Femur (tissue), 1 donor: Measurements from ENCODE around the gene NEDD9.

Experiments used
- DNase-seq: peaks from one replicate; pipeline ENCODE4 v3.0.0-alpha.2; 2017

The NEDD9 gene

GRCh38 chr6:11232193-11232769 is at the start of gene NEDD9:
TSS of gene NEDD9 (minus strand) at chr6:11232668. CDS start at chr6:11232515, 153 bp downstream.
- DNase-seq, result peak; percentile 97

- DNase-seq, result no peak
These were observed 49.8 kb upstream of the NEDD9 start for GRCh38 chr6:11282245-11282644.

DNA sequence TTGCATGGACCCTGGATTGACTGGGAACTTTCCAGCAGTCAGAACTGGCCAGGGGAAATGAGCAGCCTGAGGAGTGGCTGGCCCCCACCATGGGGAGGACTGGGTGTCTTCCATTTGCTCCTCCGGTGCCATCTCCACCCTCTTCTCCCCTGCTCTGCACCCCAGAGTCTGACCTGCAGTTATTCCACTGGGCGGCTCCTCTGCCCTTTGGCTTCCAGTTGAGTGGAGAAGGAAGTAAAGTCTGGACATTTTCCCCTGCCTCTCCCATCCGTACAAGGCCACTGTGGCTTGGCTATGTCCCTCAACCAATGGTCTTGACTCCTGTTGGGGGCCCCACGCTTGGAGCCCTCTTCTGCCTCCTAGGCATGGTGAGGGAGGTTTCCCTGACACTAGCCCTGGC is 47.9 kb upstream of the NEDD9 start:
- no peak for DNase-seq

GRCh38 chr6:11279284-11279689 is 46.8 kb upstream of the NEDD9 start:
- DNase-seq, result peak; percentile 53

GRCh38 chr6:11278207-11278559 is 45.7 kb upstream of the NEDD9 start:
- no peak for DNase-seq

DNA sequence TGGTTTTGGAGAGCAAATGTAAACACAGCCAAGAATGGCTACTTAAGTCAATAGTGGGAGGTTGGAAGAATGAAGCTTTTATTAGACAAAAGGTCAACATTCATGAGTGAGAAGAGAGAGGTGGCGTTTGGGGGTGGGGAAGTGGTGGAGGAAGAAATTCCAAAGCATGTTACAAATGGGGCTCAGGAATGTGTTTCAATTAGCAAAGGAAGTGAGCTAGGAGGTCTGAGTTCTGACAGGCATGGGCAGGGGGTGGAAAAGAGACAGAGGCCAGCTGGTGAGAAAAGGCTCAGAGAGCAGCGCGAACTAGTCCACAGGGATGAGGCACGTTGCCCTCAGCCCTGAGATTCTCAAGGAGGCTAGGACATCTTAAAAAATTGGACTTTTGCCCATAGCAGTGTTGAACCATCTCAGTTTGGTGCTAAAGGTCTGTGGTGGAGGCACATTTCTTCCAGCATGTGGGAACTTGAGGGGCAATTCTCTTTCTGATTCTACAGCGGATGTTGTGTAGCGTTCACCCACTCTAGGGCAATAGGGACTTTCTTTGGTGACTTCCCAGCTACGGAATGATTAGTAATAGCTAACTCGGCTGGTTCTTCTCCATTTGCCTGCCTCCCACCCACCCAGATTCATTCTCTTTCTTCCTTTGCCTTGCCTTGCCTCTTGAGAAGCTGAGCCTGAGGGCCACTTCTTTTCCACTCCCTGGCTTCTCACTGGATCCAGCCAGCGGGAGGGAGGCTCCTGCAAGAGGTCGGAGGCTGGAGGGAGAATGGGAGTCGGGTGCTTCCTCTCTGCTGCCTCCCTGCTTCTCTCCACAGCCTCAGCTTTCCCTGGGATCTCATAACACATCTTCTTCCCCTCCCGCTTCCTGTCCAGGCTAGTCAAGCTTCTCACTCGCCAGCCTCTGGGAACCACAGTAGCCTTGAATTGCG is 45.1 kb upstream of the NEDD9 start:
- DNase-seq, result no peak

GRCh38 chr6:11276911-11277274 is 44.4 kb upstream of the NEDD9 start:
- DNase-seq, result no peak

- DNase-seq, result no peak
These were observed 43.8 kb upstream of the NEDD9 start for GRCh38 chr6:11276228-11276627.

GRCh38 chr6:11275598-11275997 is 43.1 kb upstream of the NEDD9 start:
- no peak for DNase-seq

- DNase-seq, result no peak
These were observed 41.1 kb upstream of the NEDD9 start for GRCh38 chr6:11273406-11274065.

- DNase-seq, result no peak
These were observed 40.2 kb upstream of the NEDD9 start for GRCh38 chr6:11272491-11273192.

DNA sequence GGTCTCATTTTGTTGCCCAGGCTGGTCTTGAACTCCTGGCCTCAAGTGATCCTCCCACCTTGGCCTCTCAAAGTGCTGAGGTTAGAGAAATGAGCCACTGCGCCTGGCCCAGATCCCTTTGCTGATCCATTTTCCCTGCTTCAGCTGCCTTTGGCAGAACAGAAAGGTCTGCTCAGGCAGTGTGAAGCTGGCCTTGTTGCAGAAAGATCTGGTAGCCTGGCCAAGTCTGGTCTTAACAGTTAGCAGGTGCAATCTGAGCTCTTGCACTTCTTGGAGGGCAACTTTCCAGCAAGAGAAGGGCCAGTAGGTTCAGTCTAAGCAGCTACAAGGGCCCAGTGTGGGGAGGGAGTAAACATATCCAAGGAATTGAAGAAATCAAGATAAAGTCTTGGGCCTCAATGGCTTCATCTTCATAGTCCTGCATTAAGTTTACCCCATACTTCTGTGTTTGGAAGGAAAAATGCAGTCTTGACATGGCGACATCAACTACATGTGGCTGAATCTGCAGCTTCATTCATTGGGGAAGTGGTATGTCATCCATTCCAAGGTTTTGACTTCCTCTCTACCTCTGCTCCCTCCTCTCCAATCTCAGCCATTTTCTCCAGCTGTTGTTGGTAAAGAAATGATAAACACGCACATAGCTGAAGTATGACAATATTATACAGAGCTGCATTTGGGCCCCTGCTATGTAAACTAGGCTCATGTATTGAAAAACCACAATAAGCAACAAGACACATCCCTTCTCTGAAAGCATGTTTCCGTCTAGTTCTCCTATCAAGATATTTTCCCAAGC is 39.0 kb upstream of the NEDD9 start:
- no peak for DNase-seq

GRCh38 chr6:11270030-11271027 is 37.9 kb upstream of the NEDD9 start:
- DNase-seq, result no peak

- no peak for DNase-seq
These were observed 36.5 kb upstream of the NEDD9 start for GRCh38 chr6:11268978-11269377.

GRCh38 chr6:11266926-11267325 is 34.5 kb upstream of the NEDD9 start:
- no peak for DNase-seq

DNA sequence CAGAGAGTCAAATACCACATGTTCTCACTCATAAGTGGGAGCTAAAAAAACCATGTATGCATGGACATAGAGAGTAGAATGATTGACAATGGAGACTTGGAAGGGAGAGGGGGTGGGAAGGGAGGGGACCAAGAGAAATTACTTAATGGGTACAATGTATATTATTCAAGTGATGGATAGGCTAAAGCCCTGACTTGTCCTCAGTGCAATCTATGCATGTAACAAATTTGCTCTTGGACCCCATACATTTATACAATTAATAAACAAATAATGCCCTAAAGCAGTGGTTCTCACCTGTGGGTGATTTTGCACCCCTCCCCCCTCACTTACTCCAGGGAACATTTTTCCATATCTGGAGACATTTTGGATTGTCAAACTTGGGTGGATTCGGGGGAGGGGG is 33.5 kb upstream of the NEDD9 start:
- DNase-seq, result no peak

GRCh38 chr6:11264100-11264499 is 31.6 kb upstream of the NEDD9 start:
- DNase-seq, result no peak

GRCh38 chr6:11263291-11263775 is 30.9 kb upstream of the NEDD9 start:
- peak; percentile 86 for DNase-seq

GRCh38 chr6:11262242-11262641 is 29.8 kb upstream of the NEDD9 start:
- peak; percentile 77 for DNase-seq

- DNase-seq, result no peak
These were observed 28.0 kb upstream of the NEDD9 start for GRCh38 chr6:11260249-11261038.
